ENCODE results near the gene SEMA4D.

DNA sequence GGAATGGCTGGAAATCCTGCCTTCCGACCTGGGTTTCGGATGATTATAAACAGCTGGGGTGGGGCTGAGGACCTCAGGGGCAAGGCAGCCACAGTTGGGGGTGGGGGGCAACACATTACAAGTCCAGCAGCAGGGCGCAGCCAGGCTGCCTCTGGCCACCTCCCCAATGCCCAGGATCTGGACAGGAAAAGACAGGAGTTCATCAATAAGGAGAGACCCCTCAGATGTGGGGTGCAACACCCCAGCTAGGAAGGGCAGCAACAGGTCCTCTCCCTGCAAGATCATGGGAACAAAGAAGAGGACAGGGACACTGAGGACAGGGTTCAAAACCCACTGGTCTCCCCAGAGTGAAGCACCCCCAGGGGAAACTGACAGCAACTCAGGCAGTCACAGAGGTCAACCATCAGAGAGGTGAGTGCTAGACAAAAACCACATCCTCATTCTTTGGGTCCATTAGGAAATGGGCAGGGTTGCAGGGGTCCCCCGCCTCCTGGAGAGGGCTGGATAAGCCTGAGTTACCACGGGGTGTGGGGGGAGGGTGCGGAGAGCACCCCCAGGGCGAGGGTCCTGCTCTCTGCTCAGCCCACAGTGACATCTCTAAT lies 33.5 kb downstream of the SEMA4D start:
- TF ChIP-seq, protein P1, sequence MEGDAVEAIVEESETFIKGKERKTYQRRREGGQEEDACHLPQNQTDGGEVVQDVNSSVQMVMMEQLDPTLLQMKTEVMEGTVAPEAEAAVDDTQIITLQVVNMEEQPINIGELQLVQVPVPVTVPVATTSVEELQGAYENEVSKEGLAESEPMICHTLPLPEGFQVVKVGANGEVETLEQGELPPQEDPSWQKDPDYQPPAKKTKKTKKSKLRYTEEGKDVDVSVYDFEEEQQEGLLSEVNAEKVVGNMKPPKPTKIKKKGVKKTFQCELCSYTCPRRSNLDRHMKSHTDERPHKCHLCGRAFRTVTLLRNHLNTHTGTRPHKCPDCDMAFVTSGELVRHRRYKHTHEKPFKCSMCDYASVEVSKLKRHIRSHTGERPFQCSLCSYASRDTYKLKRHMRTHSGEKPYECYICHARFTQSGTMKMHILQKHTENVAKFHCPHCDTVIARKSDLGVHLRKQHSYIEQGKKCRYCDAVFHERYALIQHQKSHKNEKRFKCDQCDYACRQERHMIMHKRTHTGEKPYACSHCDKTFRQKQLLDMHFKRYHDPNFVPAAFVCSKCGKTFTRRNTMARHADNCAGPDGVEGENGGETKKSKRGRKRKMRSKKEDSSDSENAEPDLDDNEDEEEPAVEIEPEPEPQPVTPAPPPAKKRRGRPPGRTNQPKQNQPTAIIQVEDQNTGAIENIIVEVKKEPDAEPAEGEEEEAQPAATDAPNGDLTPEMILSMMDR (conservative IDR thresholded peaks at IDR 0.05; ENCODE audit: low read depth, low read length) = no peak
- no peak for TF ChIP-seq EZH2phosphoT487 (IDR thresholded peaks at IDR 0.05; ENCODE audit: borderline replicate concordance, low read length)
- TF ChIP-seq EZH2 (IDR thresholded peaks at IDR 0.05; ENCODE audit: low read length, unreplicated experiment) = no peak
